IgD-negative memory B cell (primary cell): ENCODE measurements around the gene IFNA17. TPM values are rescaled to one million over a fixed set of nuclear protein-coding genes. Genes with fewer than 3 reads are reported as not detected.
"Not testable (repeated sequence)": the region's sequence is repeated elsewhere in the genome, so short reads cannot be mapped to it uniquely, and the experiment has no call there.

Experiments
- H3K27ac Mint-ChIP-seq, 3 donors: one replicate each; pipeline ENCODE4 v1.8.0; 2020 to 2022; ENCODE audit warnings: mild to moderate bottlenecking in 3 of 3, mixed read lengths in 3 of 3, moderate library complexity in 1 of 3
- H3K27me3 Mint-ChIP-seq: one replicate; pipeline ENCODE4 v1.8.0; 2021; ENCODE audit warnings: mixed read lengths
- H3K36me3 Mint-ChIP-seq: one replicate; pipeline ENCODE4 v1.8.0; 2020; ENCODE audit warnings: mild to moderate bottlenecking, mixed read lengths
- H3K4me1 Mint-ChIP-seq, 3 donors: one replicate each; pipeline ENCODE4 v1.8.0; 2020 to 2022; ENCODE audit warnings: mixed read lengths in 3 of 3, mild to moderate bottlenecking in 1 of 3
- H3K4me3 Mint-ChIP-seq, 4 donors: one replicate each; pipeline ENCODE4 v1.8.0; 2020 to 2022; ENCODE audit warnings: mild to moderate bottlenecking in 4 of 4, mixed read lengths in 4 of 4, moderate library complexity in 3 of 4
- H3K9me3 Mint-ChIP-seq, 3 donors: one replicate each; pipeline ENCODE4 v1.8.0; 2020 to 2021; ENCODE audit warnings: mixed read lengths in 3 of 3, mild to moderate bottlenecking in 1 of 3
- polyA plus RNA-seq: library from polyadenylated mRNA; unstranded; fragments of 300-500 nt; fragmentation: Illumina TruSeq; gene quantifications from one replicate; pipeline ENCODE4 v1.2.3, GENCODE V29; 2021

IFNA17 gene
- not detected for polyA plus RNA-seq

DNA sequence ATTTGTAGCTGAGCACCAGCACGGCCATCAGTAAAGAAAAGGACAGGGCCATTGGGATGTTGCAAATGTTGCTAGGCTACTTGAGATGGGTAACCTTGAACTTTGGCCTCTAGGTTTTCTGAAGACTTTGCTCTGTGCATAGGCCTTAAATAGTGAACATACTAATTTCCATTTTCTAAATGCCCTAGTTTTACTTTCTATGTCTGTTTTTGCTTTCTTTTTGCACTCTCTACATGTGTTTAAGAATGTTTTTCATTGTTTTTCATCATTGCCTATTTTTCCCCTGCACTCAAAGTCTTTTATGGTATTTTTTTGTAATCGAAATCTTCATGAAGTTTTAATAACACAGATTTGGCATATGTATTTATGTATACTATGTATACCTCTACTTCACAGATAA is at the start of gene IFNA17:
IFNA17 (minus strand) TSS at position 101 of the 400 bp plus-strand sequence; CDS start at position 52, 49 bp downstream.
- H3K27ac Mint-ChIP-seq = no peak within 1 kb of the TSS
- no peak within 1 kb of the TSS for H3K4me3 Mint-ChIP-seq
- H3K9me3 Mint-ChIP-seq = no peaks in the 10 kb centered on the region

GRCh38 chr9:21268347-21268657 is 40.3 kb upstream of the IFNA17 start:
- H3K4me3 Mint-ChIP-seq = no peak overlapping the region
- peaks cover 5% of the 10 kb centered on the region for H3K27me3 Mint-ChIP-seq
- no peak overlapping the region for H3K27ac Mint-ChIP-seq
- no peaks in the 10 kb centered on the region for H3K36me3 Mint-ChIP-seq
- peaks cover 8 to 11% (median 11%) of the 10 kb centered on the region in 3 donors for H3K4me1 Mint-ChIP-seq
- peaks cover 0 to 7% (median 4%) of the 10 kb centered on the region in 3 donors for H3K9me3 Mint-ChIP-seq

More for the DNA sequence above, at the start of gene IFNA17:
- Mint-ChIP-seq H3K4me1 (no peaks in the 10 kb centered on the region), H3K27me3 (peaks cover 2% of the 10 kb centered on the region), H3K36me3 (no peaks in the 10 kb centered on the region)

DNA sequence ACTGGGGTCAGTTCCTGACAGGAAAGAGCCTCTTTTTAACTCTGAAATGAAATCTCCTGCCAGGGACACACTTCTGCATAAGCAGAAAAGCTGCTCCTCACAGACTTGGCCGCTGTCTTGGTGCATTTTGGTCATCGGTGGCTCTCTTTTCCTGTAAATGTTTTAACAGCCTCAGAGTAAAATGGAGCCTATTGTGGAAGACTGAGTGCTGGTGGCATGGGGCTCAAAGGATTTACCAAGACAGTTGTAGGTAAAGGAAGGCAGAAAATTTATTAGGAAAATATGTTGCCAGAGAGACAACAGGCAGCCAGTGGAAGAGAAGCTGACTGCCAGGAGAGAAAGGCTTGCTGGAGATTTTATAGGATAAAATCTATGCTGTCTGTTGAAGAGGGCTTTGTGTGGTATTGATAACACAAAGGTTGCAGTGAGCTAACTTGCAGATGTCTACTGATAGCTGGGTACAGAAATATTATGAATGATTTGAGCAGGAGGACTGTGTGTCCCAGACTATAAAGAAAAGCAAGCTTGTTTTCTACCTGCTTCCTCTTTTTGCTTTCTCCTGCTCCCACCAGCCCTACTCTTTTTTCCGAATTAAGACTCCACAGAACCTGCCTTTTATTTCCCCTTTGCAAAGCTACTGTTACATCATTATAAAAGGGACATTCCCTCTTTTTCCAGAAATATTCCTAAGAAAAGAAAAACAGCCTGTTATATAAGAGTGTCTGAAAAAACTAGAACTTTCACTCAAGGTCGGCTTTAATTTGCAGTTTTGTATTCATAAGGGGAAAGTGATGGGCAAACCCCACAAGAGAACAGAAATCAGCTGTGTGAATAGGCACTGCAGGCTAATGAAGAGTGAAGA is 39.7 kb upstream of the IFNA17 start:
- no peak overlapping the region for H3K27ac Mint-ChIP-seq
- peaks cover 0 to 3% (median 2%) of the 10 kb centered on the region in 3 donors for H3K9me3 Mint-ChIP-seq
- H3K4me1 Mint-ChIP-seq = peaks cover 8 to 11% (median 11%) of the 10 kb centered on the region in 3 donors
- H3K4me3 Mint-ChIP-seq = peak overlapping the region in 1 of 4 donors; percentile 72
- H3K27me3 Mint-ChIP-seq = peaks cover 5% of the 10 kb centered on the region
- no peaks in the 10 kb centered on the region for H3K36me3 Mint-ChIP-seq

GRCh38 chr9:21266733-21267484 is 38.9 kb upstream of the IFNA17 start:
- peaks cover 8 to 11% (median 11%) of the 10 kb centered on the region in 3 donors for H3K4me1 Mint-ChIP-seq
- no peaks in the 10 kb centered on the region for H3K36me3 Mint-ChIP-seq
- peaks cover 5% of the 10 kb centered on the region for H3K27me3 Mint-ChIP-seq
- no peak overlapping the region for H3K27ac Mint-ChIP-seq
- H3K4me3 Mint-ChIP-seq = no peak overlapping the region
- peaks cover 0 to 2% (median 1%) of the 10 kb centered on the region in 3 donors for H3K9me3 Mint-ChIP-seq

DNA sequence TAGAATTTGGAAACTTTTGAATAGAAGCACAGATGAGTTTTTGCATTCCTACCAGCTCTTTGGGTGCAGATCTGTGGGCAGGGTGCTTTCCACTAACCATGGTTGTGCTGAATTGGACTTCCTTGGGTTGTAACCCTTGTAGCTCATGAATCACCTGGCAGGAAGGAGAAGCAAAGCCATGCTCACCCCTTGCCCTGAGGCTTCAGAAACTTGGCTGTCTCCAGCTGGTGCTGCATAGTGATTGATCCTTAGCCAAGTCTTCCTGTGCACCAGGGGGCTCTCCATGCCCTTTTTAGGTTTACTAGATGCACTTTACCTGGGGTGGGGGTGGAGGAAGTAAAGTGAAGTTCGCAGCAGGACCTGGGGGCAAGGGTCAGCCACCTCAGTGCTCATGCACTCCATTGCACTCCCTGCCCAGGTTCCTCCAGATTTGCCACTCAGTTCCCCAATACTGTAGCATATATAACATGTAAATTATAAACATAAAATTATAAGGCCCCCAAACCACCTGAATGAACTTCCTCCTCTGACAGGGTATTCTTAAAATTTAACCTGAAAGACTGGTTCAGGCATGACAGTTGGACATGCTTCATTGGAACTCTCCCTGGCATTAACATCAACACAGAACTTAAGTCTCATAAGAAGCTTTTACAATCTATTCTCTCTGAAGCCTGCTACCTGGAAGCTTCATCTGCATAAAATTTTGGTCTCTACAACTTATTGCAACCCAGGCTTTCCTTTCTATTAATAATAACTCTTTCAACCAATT is 37.6 kb upstream of the IFNA17 start:
- Mint-ChIP-seq H3K27ac (no peak overlapping the region), H3K9me3 (peaks cover 0 to 2% (median 1%) of the 10 kb centered on the region in 3 donors)

DNA sequence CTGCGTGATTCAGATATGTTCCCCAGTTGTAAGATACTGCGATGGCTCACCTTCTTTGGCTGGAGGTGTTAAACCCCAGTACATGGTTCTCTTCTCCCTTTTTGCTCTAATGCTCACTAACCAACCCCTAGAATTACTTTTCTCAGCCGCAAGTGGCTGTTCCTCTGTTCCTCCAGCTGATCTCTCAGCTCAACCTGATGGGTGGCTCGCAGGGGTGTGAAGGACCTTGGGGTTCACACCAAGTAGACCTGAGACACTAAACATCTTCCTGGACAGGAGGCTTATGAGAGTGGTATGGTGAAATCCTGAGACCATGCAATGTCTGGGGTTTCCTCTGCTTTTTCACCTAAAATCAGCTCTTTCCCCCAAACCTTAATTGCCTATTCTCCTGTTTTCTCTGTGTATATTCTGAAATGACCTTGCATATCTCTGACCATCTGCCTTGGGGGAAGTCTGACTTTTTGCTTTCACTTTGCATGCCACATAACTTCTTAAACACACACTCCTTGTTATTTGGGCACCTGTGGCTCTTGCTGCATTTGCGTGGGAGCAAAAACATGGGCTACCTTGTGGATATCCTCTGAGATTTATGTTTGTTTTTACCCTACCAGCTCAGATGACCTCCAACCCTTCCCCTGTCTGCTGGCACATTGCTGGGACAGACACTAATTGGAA is 27.7 kb upstream of the IFNA17 start:
- H3K4me1 Mint-ChIP-seq = peaks cover 0 to 4% (median 0%) of the 10 kb centered on the region in 3 donors
- no peaks in the 10 kb centered on the region for H3K36me3 Mint-ChIP-seq
- no peak overlapping the region for H3K4me3 Mint-ChIP-seq
- peaks cover 14% of the 10 kb centered on the region for H3K27me3 Mint-ChIP-seq
- no peaks in the 10 kb centered on the region for H3K9me3 Mint-ChIP-seq
- H3K27ac Mint-ChIP-seq = no peak overlapping the region

More for the DNA sequence above, 37.6 kb upstream of the IFNA17 start:
- H3K36me3 Mint-ChIP-seq = no peaks in the 10 kb centered on the region
- no peak overlapping the region for H3K4me3 Mint-ChIP-seq
- H3K4me1 Mint-ChIP-seq = peaks cover 8 to 11% (median 11%) of the 10 kb centered on the region in 3 donors
- H3K27me3 Mint-ChIP-seq = peaks cover 4% of the 10 kb centered on the region

DNA sequence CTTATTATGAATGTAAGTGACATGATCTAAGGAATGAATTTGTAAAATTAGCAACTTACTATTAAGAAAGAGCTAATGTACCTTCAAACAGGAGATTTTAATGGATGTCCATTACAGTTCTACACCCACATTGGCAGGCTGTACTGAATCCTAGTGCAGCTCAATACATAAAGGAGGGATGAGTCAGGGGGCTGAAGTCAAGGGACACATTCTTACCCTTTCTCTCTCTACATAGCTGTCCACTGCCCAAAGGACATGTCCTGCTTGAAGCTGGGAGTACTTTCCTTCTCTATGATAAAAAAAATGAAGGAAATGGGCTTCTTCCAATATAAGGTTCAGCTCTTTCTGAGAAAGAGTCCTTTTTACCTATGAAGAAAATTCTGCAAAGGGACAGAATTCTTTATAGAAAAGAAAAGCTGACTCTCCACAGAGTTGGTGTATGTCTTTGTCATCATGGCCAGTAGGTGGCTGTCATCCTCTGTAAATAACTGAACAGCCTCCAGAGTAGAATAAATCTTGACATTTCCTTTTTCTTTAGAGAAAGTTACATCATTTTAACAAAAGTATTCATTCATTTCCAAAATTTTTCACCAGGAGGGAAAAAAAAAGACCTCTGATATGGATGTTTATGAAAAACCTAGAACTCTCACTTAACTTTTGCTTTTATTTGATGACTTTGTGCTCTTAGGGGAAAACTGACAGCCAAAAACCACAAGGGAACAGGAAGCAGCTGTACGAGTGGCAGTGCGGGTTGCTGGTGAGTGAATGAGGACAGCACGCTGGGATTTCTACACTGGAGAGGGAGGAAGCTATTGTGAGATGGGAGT is 24.9 kb upstream of the IFNA17 start:
- H3K36me3 Mint-ChIP-seq = no peaks in the 10 kb centered on the region
- no peaks in the 10 kb centered on the region for H3K9me3 Mint-ChIP-seq
- H3K27ac Mint-ChIP-seq = no peak overlapping the region
- H3K4me1 Mint-ChIP-seq = peaks cover 0 to 4% (median 0%) of the 10 kb centered on the region in 3 donors
- H3K4me3 Mint-ChIP-seq = no peak overlapping the region
- peaks cover 19% of the 10 kb centered on the region for H3K27me3 Mint-ChIP-seq

DNA sequence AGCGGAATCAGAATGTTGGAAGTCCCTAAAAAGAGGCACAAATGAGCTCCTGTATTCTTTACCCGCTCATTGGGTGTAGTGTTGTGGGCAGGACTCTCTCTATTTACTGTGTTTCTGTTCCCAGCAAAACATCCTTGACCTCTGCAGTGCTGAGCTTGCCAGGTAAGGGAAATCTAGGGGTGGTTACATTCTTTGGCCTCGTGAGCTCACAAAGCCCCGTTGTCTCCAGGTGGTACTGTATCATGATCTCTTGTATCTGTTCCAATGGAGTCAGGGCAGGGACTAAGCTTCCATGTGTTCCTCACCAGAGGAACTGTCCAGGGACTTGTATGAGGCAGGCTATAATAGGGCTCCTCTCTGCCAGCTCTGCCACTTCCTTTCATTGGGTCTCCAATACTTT is 23.6 kb upstream of the IFNA17 start:
- Mint-ChIP-seq H3K36me3 (no peaks in the 10 kb centered on the region), H3K4me3 (no peak overlapping the region), H3K27me3 (peaks cover 18% of the 10 kb centered on the region), H3K9me3 (no peaks in the 10 kb centered on the region), H3K4me1 (peaks cover 0 to 4% (median 0%) of the 10 kb centered on the region in 3 donors), H3K27ac (no peak overlapping the region)

- Mint-ChIP-seq H3K4me3 (no peak overlapping the region), H3K27ac (no peak overlapping the region), H3K27me3 (peaks cover 18% of the 10 kb centered on the region), H3K36me3 (no peaks in the 10 kb centered on the region), H3K9me3 (no peaks in the 10 kb centered on the region), H3K4me1 (peaks cover 0 to 4% (median 0%) of the 10 kb centered on the region in 3 donors)
Measured at GRCh38 chr9:21251190-21251589, 23.2 kb upstream of the IFNA17 start.

DNA sequence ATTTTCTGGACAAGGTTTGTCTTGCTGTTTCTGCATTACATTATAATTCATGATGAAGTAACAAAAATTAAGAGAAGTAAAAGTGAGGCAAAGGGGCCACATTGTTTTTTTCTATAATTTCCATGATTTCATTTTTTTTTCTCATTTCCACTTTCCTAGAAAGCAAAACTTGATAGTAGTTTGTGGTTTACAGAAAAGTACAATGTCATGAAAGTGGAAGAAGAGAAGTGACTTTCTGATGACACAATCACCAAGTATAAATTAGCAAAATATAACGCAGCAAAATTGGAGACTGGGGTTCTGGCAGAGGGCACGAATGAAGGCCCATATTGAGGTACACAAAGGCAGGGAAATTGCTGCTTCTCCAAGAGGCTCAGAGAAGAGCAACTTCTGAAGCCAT is 16.8 kb upstream of the IFNA17 start:
- no peak overlapping the region for H3K4me3 Mint-ChIP-seq
- H3K4me1 Mint-ChIP-seq = no peaks in the 10 kb centered on the region
- H3K27me3 Mint-ChIP-seq = peaks cover 9% of the 10 kb centered on the region

DNA sequence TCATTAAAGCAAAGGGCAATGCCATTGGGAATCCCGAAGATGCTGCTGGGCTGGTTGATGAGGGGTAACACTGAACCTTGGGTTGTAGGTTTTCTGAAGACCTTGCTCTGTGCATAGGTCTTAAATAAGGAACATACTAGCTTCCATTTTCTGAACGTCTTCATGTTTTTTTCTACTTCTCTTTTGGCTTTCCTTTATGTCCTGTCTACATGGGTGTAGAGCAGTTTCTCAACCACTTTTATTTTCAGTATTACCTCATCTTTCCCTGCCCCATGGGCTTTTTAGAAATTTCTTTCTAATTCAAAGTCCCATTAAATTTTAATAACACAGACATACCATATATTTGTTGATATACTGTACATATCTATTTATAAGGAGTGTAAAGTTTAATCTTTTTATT is 11.9 kb upstream of the IFNA17 start, which contains the start of gene IFNA14:
IFNA14 (minus strand) TSS at position 95 of the 400 bp plus-strand sequence; CDS start at position 25, 70 bp downstream.
- Mint-ChIP-seq H3K9me3 (no peaks in the 10 kb centered on the region), H3K27me3 (peaks cover 9% of the 10 kb centered on the region), H3K4me1 (peaks cover 0 to 6% (median 0%) of the 10 kb centered on the region in 3 donors), H3K4me3 (no peak within 1 kb of the TSS), H3K27ac (no peak within 1 kb of the TSS), H3K36me3 (no peaks in the 10 kb centered on the region)

More for the DNA sequence above, 16.8 kb upstream of the IFNA17 start:
- no peaks in the 10 kb centered on the region for H3K9me3 Mint-ChIP-seq
- H3K27ac Mint-ChIP-seq = no peak overlapping the region
- no peaks in the 10 kb centered on the region for H3K36me3 Mint-ChIP-seq

DNA sequence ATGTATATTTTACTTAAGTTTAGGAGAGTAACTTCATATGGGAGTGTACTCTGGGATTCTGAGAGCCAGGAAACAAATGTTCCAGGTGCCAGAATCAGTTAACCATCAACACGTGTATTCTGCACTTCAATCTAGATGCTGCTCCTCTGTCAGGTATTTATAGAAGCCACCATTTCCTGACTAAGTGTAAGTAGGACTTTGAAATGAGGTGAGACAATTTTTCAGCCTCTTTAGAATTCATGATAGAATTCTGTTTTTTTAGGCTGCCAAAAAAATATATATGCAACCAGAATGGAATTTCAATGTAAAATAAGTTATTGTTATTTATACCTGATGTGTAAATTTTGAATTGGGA is 8.3 kb upstream of the IFNA17 start:
- H3K4me3 Mint-ChIP-seq, H3K4me1 Mint-ChIP-seq, H3K9me3 Mint-ChIP-seq, H3K27me3 Mint-ChIP-seq, H3K36me3 Mint-ChIP-seq: not testable (repeated sequence)
- H3K27ac Mint-ChIP-seq = peak overlapping the region in 1 of 3 donors; percentile 1

GRCh38 chr9:21235468-21236359 is 7.7 kb upstream of the IFNA17 start:
- not testable (repeated sequence) for H3K4me1 Mint-ChIP-seq, H3K36me3 Mint-ChIP-seq, H3K9me3 Mint-ChIP-seq, H3K27me3 Mint-ChIP-seq
- H3K27ac Mint-ChIP-seq = peak overlapping the region in 1 of 3 donors; percentile 1
- peak overlapping the region in 1 of 4 donors; percentile 1 for H3K4me3 Mint-ChIP-seq
